Activated T-cell treated with anti-CD3 and anti-CD28 coated beads, Interleukin-2, amount 50 U/mL, for 4 hours (primary cell): ENCODE data around the gene ITGB2. TPM values are rescaled to one million over a fixed set of nuclear protein-coding genes. Genes with fewer than 3 reads are reported as not detected.

Experiments
- ATAC-seq, 2 donors: fragments of 200-7000 bp; cut with Tn5 transposase; one replicate each; pipeline ENCODE4 v1.10.0; 2021
- DNase-seq: peaks from one replicate; pipeline ENCODE4 v3.0.0-alpha.2; 2020
- H3K27me3 Mint-ChIP-seq: one replicate; pipeline ENCODE4 v1.8.0; 2021; ENCODE audit warnings: low read depth, mixed read lengths
- H3K36me3 Mint-ChIP-seq: one replicate; pipeline ENCODE4 v1.8.0; 2022; ENCODE audit warnings: mixed read lengths; ENCODE audit not compliant: insufficient read depth
- H3K4me1 Mint-ChIP-seq: one replicate; pipeline ENCODE4 v1.8.0; 2021; ENCODE audit warnings: low read depth, mixed read lengths
- H3K4me3 Mint-ChIP-seq: one replicate; pipeline ENCODE4 v1.8.0; 2021; ENCODE audit warnings: mild to moderate bottlenecking, moderate library complexity, mixed read lengths
- H3K9me3 Mint-ChIP-seq: one replicate; pipeline ENCODE4 v1.8.0; 2021; ENCODE audit warnings: mixed read lengths
- total RNA-seq, 3 donors: library from RNA; stranded (reverse); gene quantifications; one replicate each; pipeline ENCODE4 v1.2.1, GENCODE V29; 2021

Gene ITGB2
- total RNA-seq, 3 donors from 2014 or later: 175 to 195 (median 180) TPM

DNA sequence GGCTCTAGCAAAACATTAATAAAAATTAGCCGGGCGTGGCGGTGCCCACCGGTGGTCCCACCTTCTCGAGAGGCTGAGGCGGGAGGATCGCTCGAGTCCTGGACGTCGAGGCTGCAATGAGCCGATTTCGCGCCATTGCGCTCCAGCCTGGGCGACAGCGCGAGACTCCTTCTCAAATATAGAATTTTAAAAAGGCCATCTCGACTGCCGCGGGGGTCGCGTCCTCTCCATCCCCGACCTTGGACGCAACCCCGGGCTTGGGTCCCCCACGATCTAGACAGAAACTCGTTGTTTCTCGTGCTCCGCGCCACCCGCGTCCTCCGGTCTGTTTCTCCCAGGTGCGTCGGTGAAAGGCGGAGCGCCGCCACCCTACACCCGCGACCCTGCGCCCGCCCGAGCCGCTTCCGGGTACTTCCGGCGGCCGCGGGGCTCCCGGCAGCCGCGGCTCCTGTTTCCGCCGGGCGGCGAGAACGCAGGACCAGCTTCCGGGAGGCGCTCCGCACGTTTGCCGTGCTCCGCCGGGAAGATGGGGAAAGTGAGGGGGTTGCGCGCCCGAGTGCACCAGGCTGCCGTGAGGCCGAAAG is 18.9 kb upstream of the ITGB2 start, which contains the start of gene SLX9:
Gene SLX9, plus strand, starts transcription at position 498 of the 584 bp plus-strand sequence. Its CDS starts 29 bp downstream, at position 527.
- ATAC-seq: peak; percentile 98
- H3K4me3 Mint-ChIP-seq: peak within 1 kb of the TSS; percentile 98
- H3K9me3 Mint-ChIP-seq: no peaks in the 10 kb centered on the region
- no peaks in the 10 kb centered on the region for H3K27me3 Mint-ChIP-seq
- DNase-seq: peak; percentile 77
- peaks cover 40% of the 10 kb centered on the region for H3K4me1 Mint-ChIP-seq
- peaks cover 9% of the 10 kb centered on the region for H3K36me3 Mint-ChIP-seq

DNA sequence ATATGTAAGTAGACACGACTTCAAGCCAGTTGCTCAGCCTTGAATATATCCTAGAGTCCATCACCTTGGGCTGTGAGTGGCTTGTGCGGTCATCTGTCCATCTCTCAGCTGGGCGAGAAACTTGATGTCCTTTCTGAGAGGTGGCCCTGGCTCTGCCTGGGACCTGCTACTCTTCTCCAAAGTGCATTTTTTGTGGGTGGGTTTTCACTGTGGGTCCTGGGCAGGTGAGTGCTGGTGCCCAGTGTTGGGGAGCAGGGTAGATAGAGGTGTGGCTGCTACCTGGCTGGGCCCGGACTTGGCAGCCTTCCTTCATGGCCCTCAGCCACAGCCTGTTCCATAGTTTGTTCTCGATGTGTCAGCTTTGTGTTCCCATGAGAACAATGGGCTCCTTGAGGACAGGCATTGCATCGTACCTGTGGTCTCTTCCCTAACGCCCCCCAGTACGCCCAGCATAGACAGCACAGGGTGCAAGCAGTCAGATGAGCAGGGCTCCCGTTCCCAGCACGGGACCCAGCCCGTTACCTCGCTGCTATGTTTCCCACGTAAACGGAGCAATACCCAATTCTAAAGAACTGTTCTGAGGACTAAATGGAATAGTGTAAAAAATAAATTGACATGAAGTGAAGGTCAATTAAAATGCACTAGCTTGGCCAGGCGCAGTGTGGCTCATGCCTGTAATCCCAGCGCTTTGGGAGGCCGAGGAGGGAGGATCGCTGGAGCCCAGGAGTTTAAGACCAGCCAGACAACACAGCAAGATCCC is 18.3 kb upstream of the ITGB2 start:
- Mint-ChIP-seq H3K4me3 (peak overlapping the region; percentile 98), H3K27me3 (no peaks in the 10 kb centered on the region), H3K9me3 (no peaks in the 10 kb centered on the region), H3K36me3 (peaks cover 6% of the 10 kb centered on the region), H3K4me1 (peaks cover 40% of the 10 kb centered on the region)
- ATAC-seq: no peak
- no peak for DNase-seq

DNA sequence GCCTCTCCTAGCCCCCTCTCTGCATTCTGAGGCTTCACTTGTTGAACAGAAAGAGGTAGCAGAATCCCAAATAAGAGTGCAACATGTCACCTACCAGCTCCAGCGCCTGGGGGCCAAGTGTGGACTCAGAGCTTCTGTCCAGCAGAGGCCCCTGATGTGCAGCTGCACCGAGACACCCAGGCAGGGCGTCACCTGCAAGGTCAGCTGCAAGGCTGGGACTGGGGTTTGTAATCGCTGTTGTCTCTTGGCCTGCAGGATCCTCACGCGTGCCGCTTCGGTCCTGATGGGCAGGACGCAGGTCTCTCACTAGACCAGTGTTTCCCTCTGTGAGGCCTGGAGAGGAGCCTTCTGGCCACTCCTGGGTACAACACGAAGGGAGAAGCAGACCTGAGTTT is 14.8 kb upstream of the ITGB2 start:
- no peak overlapping the region for H3K4me3 Mint-ChIP-seq
- H3K9me3 Mint-ChIP-seq: no peaks in the 10 kb centered on the region
- ATAC-seq: no peak
- no peaks in the 10 kb centered on the region for H3K27me3 Mint-ChIP-seq
- peaks cover 16% of the 10 kb centered on the region for H3K4me1 Mint-ChIP-seq
- H3K36me3 Mint-ChIP-seq: no peaks in the 10 kb centered on the region
- DNase-seq: no peak

DNA sequence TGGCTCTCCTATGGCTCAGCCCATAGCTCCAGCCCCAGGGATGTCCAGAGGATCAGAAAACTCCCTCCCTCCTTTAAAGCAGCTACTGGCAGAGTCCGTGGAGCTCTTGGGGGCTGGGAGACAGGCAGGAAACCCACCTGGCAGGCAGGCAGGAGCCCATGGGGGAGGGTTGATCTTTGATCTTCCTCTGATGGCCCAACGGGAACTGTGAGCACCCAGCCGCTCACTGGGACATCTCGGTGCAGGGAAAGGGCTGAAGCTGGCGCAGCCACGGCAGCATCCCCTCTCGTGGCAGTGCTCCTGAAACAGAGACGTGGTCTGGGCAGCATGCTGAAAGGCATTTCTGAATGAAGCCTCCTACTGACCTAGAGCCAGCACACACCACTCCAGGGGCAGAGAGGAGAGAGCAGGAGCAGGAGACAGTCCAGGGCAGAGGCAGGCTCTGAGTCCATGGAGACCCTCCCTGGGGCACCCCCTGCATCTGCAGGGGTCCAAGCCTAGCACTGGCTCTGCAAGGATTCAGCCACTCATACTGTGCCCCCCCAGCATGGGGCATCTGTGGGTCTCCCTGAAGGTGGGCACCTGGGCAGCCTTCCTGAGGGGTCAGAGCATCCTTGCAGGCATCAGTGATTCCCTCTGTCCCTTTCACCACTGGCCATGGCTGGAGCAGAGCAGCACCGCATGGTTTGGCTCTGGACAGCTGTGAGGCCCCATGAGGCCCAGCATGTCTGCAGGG is 14.3 kb upstream of the ITGB2 start:
- ATAC-seq (no peak), DNase-seq (no peak)
- H3K9me3 Mint-ChIP-seq: no peaks in the 10 kb centered on the region
- no peaks in the 10 kb centered on the region for H3K36me3 Mint-ChIP-seq
- no peak overlapping the region for H3K4me3 Mint-ChIP-seq
- H3K27me3 Mint-ChIP-seq: no peaks in the 10 kb centered on the region
- H3K4me1 Mint-ChIP-seq: peaks cover 20% of the 10 kb centered on the region

DNA sequence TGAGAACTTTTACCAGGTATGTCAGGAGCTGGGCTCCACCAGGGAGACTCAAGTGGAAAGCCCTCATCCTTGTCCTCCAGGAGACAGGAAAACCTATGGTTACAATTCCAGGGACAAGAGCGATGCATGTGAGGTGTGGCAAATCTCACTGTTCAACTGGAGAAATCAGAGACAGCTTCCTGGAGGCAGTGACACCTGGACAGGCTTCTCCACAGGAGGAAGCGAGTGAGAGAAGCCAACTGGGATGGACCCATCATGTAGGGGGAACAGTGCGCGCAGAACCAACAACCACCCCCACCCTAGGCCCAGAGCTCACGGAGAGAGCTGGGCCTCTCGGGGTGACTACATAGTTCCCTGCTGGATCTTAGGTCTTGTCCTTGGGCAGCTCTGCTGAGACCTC is 13.6 kb upstream of the ITGB2 start:
- H3K36me3 Mint-ChIP-seq: no peaks in the 10 kb centered on the region
- no peak for ATAC-seq
- no peaks in the 10 kb centered on the region for H3K27me3 Mint-ChIP-seq
- no peak overlapping the region for H3K4me3 Mint-ChIP-seq
- H3K4me1 Mint-ChIP-seq: peaks cover 27% of the 10 kb centered on the region
- no peaks in the 10 kb centered on the region for H3K9me3 Mint-ChIP-seq
- no peak for DNase-seq

DNA sequence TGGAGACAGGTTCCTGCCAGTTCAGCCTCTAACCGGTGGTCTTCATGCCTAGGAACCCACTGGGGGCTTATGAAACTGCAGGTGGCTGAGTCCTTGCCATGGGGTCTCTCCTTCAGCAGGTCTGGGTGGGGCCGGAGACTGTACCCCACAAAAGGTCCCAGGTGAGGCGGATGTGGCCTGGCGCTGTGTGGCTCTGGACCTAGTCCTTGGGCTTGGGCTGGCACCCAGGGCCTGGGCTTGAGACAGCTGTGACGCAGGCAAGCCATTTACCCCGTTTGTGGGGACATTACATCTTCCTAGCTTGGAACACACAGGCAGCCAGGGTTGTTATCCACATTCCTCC is 13.2 kb upstream of the ITGB2 start:
- H3K4me1 Mint-ChIP-seq: peaks cover 27% of the 10 kb centered on the region
- no peaks in the 10 kb centered on the region for H3K27me3 Mint-ChIP-seq
- peak overlapping the region; percentile 19 for H3K4me3 Mint-ChIP-seq
- H3K9me3 Mint-ChIP-seq: no peaks in the 10 kb centered on the region
- H3K36me3 Mint-ChIP-seq: no peaks in the 10 kb centered on the region
- no peak for ATAC-seq
- no peak for DNase-seq

DNA sequence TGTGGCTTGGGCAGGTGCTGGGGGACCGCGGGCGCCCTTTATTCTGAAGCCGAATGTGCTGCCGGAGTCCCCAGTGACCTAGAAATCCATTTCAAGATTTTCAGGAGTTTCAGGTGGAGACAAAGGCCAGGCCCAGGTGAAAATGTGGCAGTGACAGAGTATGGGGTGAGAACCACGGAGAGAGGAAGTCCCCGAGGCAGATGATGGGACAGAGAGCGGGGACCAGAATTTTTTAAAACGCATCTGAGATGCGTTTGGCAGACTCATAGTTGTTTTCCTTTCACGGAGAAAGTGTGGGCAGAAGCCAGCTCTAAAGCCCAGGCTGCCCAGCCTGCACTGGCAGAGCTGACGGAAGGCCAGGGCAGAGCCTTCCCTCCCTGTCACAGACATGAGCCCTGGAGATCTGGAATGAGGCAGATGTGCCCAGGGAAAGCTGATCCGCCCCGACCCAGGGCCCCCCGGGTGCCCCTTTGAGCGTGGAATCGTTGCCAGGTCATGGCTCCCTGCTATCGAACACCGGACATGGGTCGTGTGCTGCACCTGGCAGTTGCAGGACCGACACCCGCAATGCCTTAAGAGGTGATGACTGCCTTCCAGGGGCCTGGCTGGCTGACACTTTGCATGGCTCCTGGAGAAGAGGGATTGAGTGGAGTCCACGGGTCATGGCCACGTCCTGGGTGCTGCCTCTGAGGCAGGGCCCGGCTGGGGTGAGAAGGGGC is 12.7 kb upstream of the ITGB2 start:
- Mint-ChIP-seq H3K27me3 (no peaks in the 10 kb centered on the region), H3K9me3 (no peaks in the 10 kb centered on the region), H3K4me1 (peaks cover 27% of the 10 kb centered on the region), H3K4me3 (peak overlapping the region; percentile 31), H3K36me3 (no peaks in the 10 kb centered on the region)
- no peak for ATAC-seq
- no peak for DNase-seq

DNA sequence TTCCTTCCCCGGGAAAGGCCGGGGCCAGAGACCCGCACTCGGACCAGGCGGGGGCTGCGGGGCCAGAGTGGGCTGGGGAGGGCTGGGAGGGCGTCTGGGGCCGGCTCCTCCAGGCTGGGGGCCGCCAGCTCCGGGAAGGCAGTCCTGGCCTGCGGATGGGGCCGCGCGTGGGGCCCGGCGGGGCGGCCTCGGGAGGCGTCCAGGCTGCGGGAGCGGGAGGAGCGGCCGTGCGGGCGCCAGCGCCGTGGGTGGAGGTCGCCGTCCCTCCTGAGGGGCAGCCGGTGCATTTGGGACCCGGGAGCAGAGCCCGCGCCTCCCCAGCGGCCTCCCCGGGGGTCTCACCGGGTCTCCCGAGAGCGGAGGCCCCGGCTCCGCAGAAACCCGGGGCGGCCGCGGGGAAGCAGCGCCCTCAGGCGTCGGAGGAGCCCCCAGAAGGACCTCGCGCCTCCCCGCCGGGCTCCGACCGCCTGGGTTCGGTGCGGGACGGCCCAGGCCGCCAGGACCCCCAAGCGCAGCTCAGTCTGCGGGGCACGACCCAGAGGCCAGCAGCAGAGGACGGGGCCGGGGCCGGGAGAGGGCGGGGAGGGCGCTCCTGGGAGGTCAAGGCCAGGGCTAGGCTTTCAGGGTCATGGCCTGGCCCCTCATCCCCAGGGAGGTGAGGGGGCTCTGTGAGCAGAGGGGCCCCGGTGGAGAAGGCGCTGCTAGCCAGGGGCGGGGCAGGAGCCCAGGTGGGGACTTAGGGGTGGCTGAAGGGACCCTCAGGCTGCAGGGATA is 11.9 kb upstream of the ITGB2 start:
- ATAC-seq (peak; percentile 73), DNase-seq (peak; percentile 68)
- Mint-ChIP-seq H3K4me1 (peaks cover 35% of the 10 kb centered on the region), H3K36me3 (no peaks in the 10 kb centered on the region), H3K27me3 (no peaks in the 10 kb centered on the region), H3K9me3 (no peaks in the 10 kb centered on the region), H3K4me3 (peak overlapping the region; percentile 31)

DNA sequence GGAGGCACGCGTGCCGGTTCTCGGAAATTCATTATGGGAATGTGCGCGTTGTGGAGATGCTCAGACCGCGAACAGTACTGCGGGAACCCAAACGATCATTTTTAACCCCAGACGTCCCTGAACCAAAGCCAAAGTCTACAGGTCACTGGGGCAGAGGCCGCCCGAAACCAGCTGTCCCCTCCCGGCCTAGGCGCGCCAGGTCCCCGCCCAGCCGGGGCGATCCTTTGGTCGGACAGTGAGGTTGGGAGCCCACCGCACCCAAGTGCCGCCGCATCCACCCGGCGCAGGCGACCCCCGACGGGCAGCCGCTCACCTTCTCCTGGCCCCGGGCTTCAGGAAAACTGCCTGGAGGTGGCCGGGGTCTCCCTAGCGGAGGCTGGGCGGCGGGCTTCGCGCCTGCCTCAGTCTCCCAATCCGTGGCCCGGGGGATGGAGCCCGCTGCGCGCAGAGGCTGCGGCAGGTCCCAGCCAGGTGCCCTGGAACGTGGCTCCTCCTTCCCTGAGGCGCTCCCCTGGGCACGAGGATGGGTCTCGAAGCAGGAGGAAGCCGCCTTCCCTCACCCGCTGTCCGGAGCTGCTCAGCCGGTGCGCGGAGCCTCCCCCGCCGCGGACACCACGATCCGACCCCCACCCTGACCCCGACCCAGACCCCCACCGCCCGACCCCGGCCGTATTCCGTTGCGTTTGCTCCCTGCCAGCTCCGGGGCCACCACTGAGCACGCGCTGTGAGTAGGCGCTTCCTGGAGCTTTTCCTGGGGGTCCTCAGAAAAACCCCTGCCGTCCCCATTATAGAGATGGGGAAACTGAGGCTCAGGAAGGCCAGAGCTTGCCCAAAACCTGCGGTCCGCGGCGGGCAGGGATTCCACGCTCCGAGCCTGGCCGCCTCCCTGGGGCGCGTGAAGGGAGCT is 11.1 kb upstream of the ITGB2 start:
- no peaks in the 10 kb centered on the region for H3K9me3 Mint-ChIP-seq
- no peaks in the 10 kb centered on the region for H3K36me3 Mint-ChIP-seq
- DNase-seq (no peak), ATAC-seq (peak; percentile 1 to 2)
- peaks cover 43% of the 10 kb centered on the region for H3K4me1 Mint-ChIP-seq
- H3K27me3 Mint-ChIP-seq: no peaks in the 10 kb centered on the region
- H3K4me3 Mint-ChIP-seq: peak overlapping the region; percentile 74

DNA sequence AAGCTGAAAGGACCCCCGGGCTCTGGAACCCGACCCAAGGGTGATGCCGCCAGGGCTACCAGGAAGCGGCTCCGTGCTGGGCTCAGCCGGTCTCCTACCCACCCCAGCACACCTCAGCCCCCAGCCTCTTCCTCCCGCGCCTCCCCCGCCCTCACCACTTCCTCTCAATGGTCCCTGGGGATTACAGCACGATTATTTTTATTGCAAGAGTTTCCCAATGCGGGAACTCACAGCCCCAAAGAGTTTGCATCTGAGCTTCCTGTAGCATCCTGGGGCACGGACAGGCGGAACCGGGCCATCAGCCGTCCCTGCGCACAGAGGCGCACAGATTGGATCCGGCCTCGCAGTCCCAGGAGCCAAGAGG is 10.4 kb upstream of the ITGB2 start:
- peaks cover 50% of the 10 kb centered on the region for H3K4me1 Mint-ChIP-seq
- no peak for DNase-seq
- ATAC-seq: no peak
- H3K4me3 Mint-ChIP-seq: peak overlapping the region; percentile 74
- H3K36me3 Mint-ChIP-seq: no peaks in the 10 kb centered on the region
- H3K27me3 Mint-ChIP-seq: no peaks in the 10 kb centered on the region
- no peaks in the 10 kb centered on the region for H3K9me3 Mint-ChIP-seq

DNA sequence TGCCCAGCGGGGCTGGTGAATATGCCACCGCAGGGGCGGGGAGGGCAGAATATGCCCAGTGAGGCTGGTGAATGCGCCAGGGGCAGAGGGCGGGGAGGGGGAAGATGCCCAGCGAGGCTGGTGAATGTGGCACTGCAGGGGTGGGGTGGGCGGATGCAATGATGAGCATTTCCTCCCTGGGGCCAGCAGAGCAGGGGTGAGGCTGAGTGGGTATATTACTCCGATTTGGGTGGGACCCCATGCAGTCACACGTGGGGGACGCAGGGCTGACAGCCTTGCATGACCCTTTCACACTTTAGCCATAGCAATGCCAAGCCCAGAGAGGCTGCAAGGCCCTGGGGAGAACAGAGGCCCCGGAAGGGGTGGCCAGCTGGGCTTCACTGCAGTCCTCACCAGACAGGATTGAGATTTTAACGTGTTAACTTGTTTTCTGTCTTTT is 9.9 kb upstream of the ITGB2 start:
- no peaks in the 10 kb centered on the region for H3K36me3 Mint-ChIP-seq
- peaks cover 54% of the 10 kb centered on the region for H3K4me1 Mint-ChIP-seq
- no peaks in the 10 kb centered on the region for H3K9me3 Mint-ChIP-seq
- H3K4me3 Mint-ChIP-seq: peak overlapping the region; percentile 74
- peak; percentile 58 for DNase-seq
- ATAC-seq: no peak
- H3K27me3 Mint-ChIP-seq: no peaks in the 10 kb centered on the region

DNA sequence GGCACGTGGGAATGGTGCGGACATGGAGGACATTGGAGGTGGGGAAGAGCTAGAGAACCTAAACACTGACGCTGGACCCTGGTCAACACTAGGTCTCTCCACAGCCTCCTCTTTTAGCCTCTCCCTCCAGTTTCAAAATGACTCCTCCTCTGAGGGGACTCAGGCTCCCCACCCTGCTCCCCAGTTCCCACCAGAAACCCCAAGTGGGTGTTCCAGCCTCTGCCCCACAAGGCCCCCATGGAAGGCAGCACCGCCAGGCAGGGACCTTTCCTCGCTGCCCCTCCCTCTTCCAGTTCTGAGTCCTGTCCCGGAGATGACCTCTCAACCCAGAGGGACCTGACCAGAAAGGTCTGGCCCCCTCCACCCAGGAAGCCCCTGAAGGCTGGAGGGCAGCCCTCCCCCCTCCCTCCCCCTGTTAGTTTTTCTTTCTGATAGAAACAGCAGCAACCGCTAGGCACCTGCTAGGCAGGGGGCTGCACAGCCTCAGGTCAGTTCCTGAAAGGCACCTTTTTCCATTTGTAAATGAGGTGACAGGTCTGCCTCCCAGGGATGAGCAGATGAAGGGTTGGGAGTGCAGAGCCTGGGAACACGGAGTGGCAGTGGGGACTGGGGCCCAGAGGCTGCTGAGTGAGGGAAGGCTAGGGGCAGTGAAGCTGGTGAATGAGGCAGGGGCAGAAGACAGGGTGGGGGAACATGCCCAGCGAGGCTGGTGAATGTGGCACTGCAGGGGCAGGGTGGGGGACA is 9.3 kb upstream of the ITGB2 start:
- no peaks in the 10 kb centered on the region for H3K27me3 Mint-ChIP-seq
- no peaks in the 10 kb centered on the region for H3K9me3 Mint-ChIP-seq
- ATAC-seq (no peak), DNase-seq (no peak)
- H3K36me3 Mint-ChIP-seq: no peaks in the 10 kb centered on the region
- H3K4me3 Mint-ChIP-seq: peak overlapping the region; percentile 74
- peaks cover 60% of the 10 kb centered on the region for H3K4me1 Mint-ChIP-seq
